GM23338 (cell line): Measurements from ENCODE around the gene GASK1B. TPM values are rescaled to one million over a fixed set of nuclear protein-coding genes. Genes with fewer than 3 reads are reported as not detected.

Experiments used
- ATAC-seq: fragments of 200-7000 bp; cut with Tn5 transposase; 3 replicates; pipeline ENCODE4 v1.9.1; 2020
- DNase-seq: peaks from one replicate; pipeline ENCODE4 v3.0.0-alpha.2; 2015; ENCODE audit warnings: low spot score
- H2AFZ ChIP-seq: fragments of 200-600 bp; sonication (generic); 2 replicates; pipeline ENCODE4 v1.8.0; 2016; ENCODE audit warnings: antibody characterized with exemption, mild to moderate bottlenecking, moderate library complexity
- H3F3A ChIP-seq: fragments of 200-600 bp; sonication (generic); replicated peaks from 2 replicates; pipeline ENCODE4 v1.8.0; 2017; ENCODE audit warnings: antibody characterized with exemption, mixed run types, low read depth
- H3K27ac ChIP-seq: fragments of 200-600 bp; sonication (generic); 2 replicates; pipeline ENCODE4 v1.6.1; 2016; ENCODE audit warnings: low read depth
- H3K27me3 ChIP-seq: fragments of 200-600 bp; sonication (generic); 2 replicates; pipeline ENCODE4 v1.8.0; 2016; ENCODE audit warnings: mild to moderate bottlenecking, mixed run types, moderate library complexity; ENCODE audit not compliant: insufficient read depth
- H3K36me3 ChIP-seq: fragments of 200-600 bp; sonication (generic); 2 replicates; pipeline ENCODE4 v1.8.0; 2016; ENCODE audit warnings: mild to moderate bottlenecking; ENCODE audit not compliant: insufficient read depth
- H3K4me1 ChIP-seq: fragments of 200-600 bp; sonication (generic); 2 replicates; pipeline ENCODE4 v1.8.0; 2016; ENCODE audit warnings: mild to moderate bottlenecking, moderate library complexity; ENCODE audit not compliant: insufficient read depth
- H3K4me2 ChIP-seq: fragments of 200-600 bp; sonication (generic); 2 replicates; pipeline ENCODE4 v1.7.1; 2017; ENCODE audit warnings: mixed run types
- H3K4me3 ChIP-seq: fragments of 200-600 bp; sonication (generic); 2 replicates; pipeline ENCODE4 v1.6.1; 2016; ENCODE audit warnings: mixed run types
- H3K79me2 ChIP-seq: fragments of 200-600 bp; sonication (generic); replicated peaks from 2 replicates; pipeline ENCODE4 v1.8.0; 2017; ENCODE audit warnings: mild to moderate bottlenecking; ENCODE audit not compliant: insufficient read depth
- H3K9me2 ChIP-seq: fragments of 200-600 bp; sonication (generic); 2 replicates; pipeline ENCODE4 v1.8.0; 2017; ENCODE audit not compliant: insufficient read depth
- H4K20me1 ChIP-seq: fragments of 200-600 bp; sonication (generic); replicated peaks from 2 replicates; pipeline ENCODE4 v1.8.0; 2017; ENCODE audit warnings: mild to moderate bottlenecking; ENCODE audit not compliant: insufficient read depth
- H3K27ac Mint-ChIP-seq: 2 replicates; pipeline ENCODE4 v1.8.0; 2020; ENCODE audit warnings: inconsistent platforms, mild to moderate bottlenecking, moderate library complexity, mixed read lengths
- H3K27me3 Mint-ChIP-seq: 3 replicates; pipeline ENCODE4 v1.8.0; 2022; ENCODE audit warnings: low read depth, mild to moderate bottlenecking, moderate library complexity, mixed read lengths, inconsistent platforms; ENCODE audit not compliant: insufficient read depth, poor library complexity
- H3K36me3 Mint-ChIP-seq: 3 replicates; pipeline ENCODE4 v1.8.0; 2021; ENCODE audit warnings: low read depth, mild to moderate bottlenecking, inconsistent platforms, moderate library complexity, mixed read lengths
- H3K4me1 Mint-ChIP-seq: 3 replicates; pipeline ENCODE4 v1.8.0; 2020; ENCODE audit warnings: mild to moderate bottlenecking, inconsistent platforms, mixed read lengths
- H3K4me3 Mint-ChIP-seq: 3 replicates; pipeline ENCODE4 v1.8.0; 2021; ENCODE audit warnings: moderate library complexity, mild to moderate bottlenecking, inconsistent platforms, mixed read lengths
- H3K9me3 Mint-ChIP-seq: 3 replicates; pipeline ENCODE4 v1.8.0; 2020; ENCODE audit warnings: moderate library complexity, mild to moderate bottlenecking, inconsistent platforms, mixed read lengths
- CREB1 ChIP-seq: fragments of 250-450 bp; sonication (Bioruptor Pico); IDR thresholded peaks from 2 replicates; pipeline ENCODE4 v1.5.0; 2020; ENCODE audit warnings: low read depth, mild to moderate bottlenecking, moderate library complexity
- CTCF ChIP-seq, 2 experiments: fragments of 200-600 bp in 1 of 2; sonication (generic) in 1 of 2; conservative IDR thresholded peaks; 2 replicates each; pipeline versions ENCODE4 v1.5.1 to v1.6.1; 2016 to 2017; ENCODE audit warnings: antibody characterized with exemption in 2 of 2, low read depth in 2 of 2, mild to moderate bottlenecking in 2 of 2, moderate library complexity in 1 of 2
- EZH2phosphoT487 ChIP-seq: fragments of 200-600 bp; sonication (generic); IDR thresholded peaks from one replicate; pipeline ENCODE4 v1.8.1; 2018; ENCODE audit warnings: antibody characterized with exemption; ENCODE audit not compliant: unreplicated experiment
- NANOG ChIP-seq: IDR thresholded peaks from 2 replicates; pipeline ENCODE4 v1.6.1; 2016; ENCODE audit warnings: antibody characterized with exemption, borderline replicate concordance
- POLR2AphosphoS5 ChIP-seq: IDR thresholded peaks from 2 replicates; pipeline ENCODE4 v1.6.1; 2016; ENCODE audit warnings: antibody characterized with exemption, low read depth
- REST ChIP-seq: IDR thresholded peaks from one replicate; pipeline ENCODE4 v1.6.1; 2018; ENCODE audit warnings: antibody characterized with exemption; ENCODE audit not compliant: unreplicated experiment
- ZNF114 ChIP-seq: fragments of 250-450 bp; sonication (Bioruptor Pico); IDR thresholded peaks from 2 replicates; pipeline ENCODE4 v1.5.0; 2020; ENCODE audit warnings: mild to moderate bottlenecking, moderate library complexity
- ZNF331 ChIP-seq: fragments of 250-450 bp; sonication (Bioruptor Pico); IDR thresholded peaks from 2 replicates; pipeline ENCODE4 v1.5.0; 2020; ENCODE audit warnings: low read depth, mild to moderate bottlenecking, moderate library complexity
- ZNF462 ChIP-seq: fragments of 250-450 bp; sonication (Bioruptor Pico); IDR thresholded peaks from 2 replicates; pipeline ENCODE4 v1.5.0; 2020; ENCODE audit warnings: mild to moderate bottlenecking, moderate library complexity
- polyA plus RNA-seq: library from polyadenylated mRNA; unstranded; fragments of >200 nt; fragmentation: Nextera tagmentation; extraction: Ambion mirVana; gene quantifications from 2 replicates; pipeline ENCODE4 v1.2.1, GENCODE V29; 2016
- total RNA-seq: library from RNA; depleted of rRNA; stranded (reverse); fragments of >200 nt; shearing (Covaris generic); gene quantifications from 2 replicates; pipeline ENCODE4 v1.2.3, GENCODE V29; 2014

The GASK1B gene
- total and polyA plus RNA-seq, 2 experiments from 2014 or later, result not detected

- no peak for TF ChIP-seq REST
- TF ChIP-seq ZNF114 (CRISPR knock-in tag), result no peak
Observed at GRCh38 chr4:158211222-158211621, 38.4 kb upstream of the GASK1B start (continued).

GRCh38 chr4:158209825-158210807, 37.3 kb upstream of the GASK1B start, which contains the start of gene TMEM144:
Gene TMEM144, plus strand, starts transcription at chr4:158210486. Its CDS starts 2,182 bp downstream, at chr4:158212668.
- peak within 1 kb of the TSS; percentile 93 for H3K27ac Mint-ChIP-seq
- ATAC-seq, result peak; percentile 99

More at GRCh38 chr4:158209825-158210807, 37.3 kb upstream of the GASK1B start, which contains the start of gene TMEM144:
- Histone ChIP-seq H3K27me3 (no peaks in the 10 kb centered on the region), H3K27ac (no peak within 1 kb of the TSS), H3K36me3 (no peaks in the 10 kb centered on the region), H3K4me2 (peak within 1 kb of the TSS; percentile 80), H3K9me2 (no peaks in the 10 kb centered on the region), H2AFZ (peak within 1 kb of the TSS; percentile 90), H4K20me1 (no peaks in the 10 kb centered on the region), H3K79me2 (no peaks in the 10 kb centered on the region), H3K4me1 (no peaks in the 10 kb centered on the region), H3F3A (no peaks in the 10 kb centered on the region), H3K4me3 (peak within 1 kb of the TSS; percentile 58)
- peak; percentile 92 for DNase-seq
- peaks cover 2% of the 10 kb centered on the region for H3K27me3 Mint-ChIP-seq
- H3K36me3 Mint-ChIP-seq, result no peaks in the 10 kb centered on the region
- peak within 1 kb of the TSS; percentile 86 for H3K4me3 Mint-ChIP-seq
- no peaks in the 10 kb centered on the region; the same call in 2 of the 3 replicates for H3K9me3 Mint-ChIP-seq
- TF ChIP-seq NANOG (no peak), ZNF331 (no peak), CTCF (conservative IDR thresholded peaks at IDR 0.05; ENCODE audit: low read depth in 2 of 2) (peak in 1 of 2 experiments; percentile 14; a peak in 1 of 4 replicates), ZNF462 (CRISPR knock-in tag) (0 out of 2 replicates have a peak, but pooled peaks have one; percentile 33), CREB1 (CRISPR knock-in tag) (peak; percentile 41; the same call in 1 of the 2 replicates), POLR2AphosphoS5 (peak; percentile 35; the same call in 1 of the 2 replicates), EZH2phosphoT487 (no peak)
- H3K4me1 Mint-ChIP-seq, result peaks cover 15% of the 10 kb centered on the region; the same call in 2 of the 3 replicates
